ENCODE results near the gene FAM53A.

GRCh38 chr4:1598206-1599025 is 85.7 kb downstream of the FAM53A start:
- TF ChIP-seq, protein P1, sequence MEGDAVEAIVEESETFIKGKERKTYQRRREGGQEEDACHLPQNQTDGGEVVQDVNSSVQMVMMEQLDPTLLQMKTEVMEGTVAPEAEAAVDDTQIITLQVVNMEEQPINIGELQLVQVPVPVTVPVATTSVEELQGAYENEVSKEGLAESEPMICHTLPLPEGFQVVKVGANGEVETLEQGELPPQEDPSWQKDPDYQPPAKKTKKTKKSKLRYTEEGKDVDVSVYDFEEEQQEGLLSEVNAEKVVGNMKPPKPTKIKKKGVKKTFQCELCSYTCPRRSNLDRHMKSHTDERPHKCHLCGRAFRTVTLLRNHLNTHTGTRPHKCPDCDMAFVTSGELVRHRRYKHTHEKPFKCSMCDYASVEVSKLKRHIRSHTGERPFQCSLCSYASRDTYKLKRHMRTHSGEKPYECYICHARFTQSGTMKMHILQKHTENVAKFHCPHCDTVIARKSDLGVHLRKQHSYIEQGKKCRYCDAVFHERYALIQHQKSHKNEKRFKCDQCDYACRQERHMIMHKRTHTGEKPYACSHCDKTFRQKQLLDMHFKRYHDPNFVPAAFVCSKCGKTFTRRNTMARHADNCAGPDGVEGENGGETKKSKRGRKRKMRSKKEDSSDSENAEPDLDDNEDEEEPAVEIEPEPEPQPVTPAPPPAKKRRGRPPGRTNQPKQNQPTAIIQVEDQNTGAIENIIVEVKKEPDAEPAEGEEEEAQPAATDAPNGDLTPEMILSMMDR (IDR thresholded peaks at IDR 0.05), result no peak
- TF ChIP-seq POLR2A (IDR thresholded peaks at IDR 0.05), result no peak
